Fibroblast of villous mesenchyme (primary cell): ENCODE data around the gene ZNF813. TPM values are rescaled to one million over a fixed set of nuclear protein-coding genes. Genes with fewer than 3 reads are reported as not detected.
"Not testable (repeated sequence)": the region's sequence is repeated elsewhere in the genome, so short reads cannot be mapped to it uniquely, and the experiment has no call there.

Source experiments
- DNase-seq: peaks from one replicate; pipeline ENCODE4 v3.0.0-alpha.2; 2010; ENCODE audit warnings: low read depth
- H3K4me3 ChIP-seq: 2 replicates; pipeline ENCODE4 v1.5.1; 2011; ENCODE audit warnings: low read depth, mild to moderate bottlenecking, low read length
- total RNA-seq: library from RNA; depleted of rRNA; stranded (reverse); fragments of >200 nt; gene quantifications from 2 replicates; pipeline ENCODE4 v1.2.3, GENCODE V29; 2012
- TF ChIP-seq, protein P1 (sequence below): IDR thresholded peaks from 2 replicates; pipeline ENCODE4 v1.5.1; 2012; ENCODE audit warnings: low read depth, mild to moderate bottlenecking, low read length; ENCODE audit not compliant: insufficient read depth

Gene ZNF813
- total RNA-seq, 1 donor, result 3.0 TPM

DNA sequence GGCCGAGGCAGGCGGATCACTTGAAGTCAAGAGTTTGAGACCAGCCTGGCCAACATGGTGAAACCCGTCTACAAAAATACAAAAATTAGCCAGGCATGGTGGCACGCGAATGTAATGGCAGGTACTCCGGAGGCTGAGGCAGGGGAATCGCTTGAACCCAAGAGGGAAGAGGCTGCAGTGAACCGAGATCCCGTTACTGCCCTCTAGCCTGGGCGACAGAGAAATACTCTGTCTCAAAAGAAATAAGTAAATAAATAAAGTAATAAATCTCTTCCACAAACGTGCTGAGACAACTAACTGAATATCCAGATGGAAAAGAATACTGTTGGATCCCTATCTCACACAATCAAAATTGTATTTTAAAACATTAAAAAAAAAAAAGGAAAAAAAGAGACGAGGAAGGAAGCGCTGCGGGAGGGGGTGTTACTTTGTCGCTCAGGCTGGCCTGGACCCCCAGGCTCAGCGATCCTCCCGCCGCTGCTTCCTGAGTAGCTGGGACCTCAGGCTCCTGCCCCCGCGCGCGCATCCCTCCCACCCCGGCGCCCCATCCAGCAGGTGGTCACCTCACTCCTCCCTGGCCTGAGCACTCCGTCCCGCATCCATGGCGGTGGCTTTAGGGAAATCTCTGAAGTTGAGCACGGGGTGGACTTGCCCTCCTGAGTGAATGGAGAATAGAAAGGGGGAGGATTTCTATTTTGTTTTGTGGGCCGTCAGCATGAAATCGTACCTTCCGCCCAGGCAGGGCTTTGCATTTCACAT, 628 bp upstream of the ZNF813 start:
- peak overlapping the region; percentile 89 for H3K4me3 ChIP-seq
- TF ChIP-seq, protein P1, sequence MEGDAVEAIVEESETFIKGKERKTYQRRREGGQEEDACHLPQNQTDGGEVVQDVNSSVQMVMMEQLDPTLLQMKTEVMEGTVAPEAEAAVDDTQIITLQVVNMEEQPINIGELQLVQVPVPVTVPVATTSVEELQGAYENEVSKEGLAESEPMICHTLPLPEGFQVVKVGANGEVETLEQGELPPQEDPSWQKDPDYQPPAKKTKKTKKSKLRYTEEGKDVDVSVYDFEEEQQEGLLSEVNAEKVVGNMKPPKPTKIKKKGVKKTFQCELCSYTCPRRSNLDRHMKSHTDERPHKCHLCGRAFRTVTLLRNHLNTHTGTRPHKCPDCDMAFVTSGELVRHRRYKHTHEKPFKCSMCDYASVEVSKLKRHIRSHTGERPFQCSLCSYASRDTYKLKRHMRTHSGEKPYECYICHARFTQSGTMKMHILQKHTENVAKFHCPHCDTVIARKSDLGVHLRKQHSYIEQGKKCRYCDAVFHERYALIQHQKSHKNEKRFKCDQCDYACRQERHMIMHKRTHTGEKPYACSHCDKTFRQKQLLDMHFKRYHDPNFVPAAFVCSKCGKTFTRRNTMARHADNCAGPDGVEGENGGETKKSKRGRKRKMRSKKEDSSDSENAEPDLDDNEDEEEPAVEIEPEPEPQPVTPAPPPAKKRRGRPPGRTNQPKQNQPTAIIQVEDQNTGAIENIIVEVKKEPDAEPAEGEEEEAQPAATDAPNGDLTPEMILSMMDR, result no peak
- no peak for DNase-seq

DNA sequence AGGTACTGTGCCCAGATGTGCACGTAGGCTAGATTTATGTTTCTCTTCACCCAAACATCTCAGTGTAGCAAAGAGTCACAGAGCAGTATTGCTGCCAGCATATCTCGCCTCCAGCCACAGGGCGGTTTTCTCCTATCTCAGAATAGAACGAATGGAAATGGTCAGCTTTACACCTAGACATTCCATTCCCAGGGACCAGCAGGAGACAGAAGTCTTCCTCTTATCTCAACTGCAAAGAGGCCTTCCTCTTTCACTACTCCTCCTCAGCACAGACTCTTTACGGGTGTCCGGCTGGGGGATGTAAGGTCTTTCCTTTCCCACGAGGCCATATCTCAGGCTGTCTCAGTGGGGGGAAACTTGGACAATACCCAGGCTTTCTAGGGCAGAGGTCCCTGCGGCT, 1.1 kb downstream of the ZNF813 start:
- DNase-seq, result not testable (repeated sequence)
- H3K4me3 ChIP-seq, result peak overlapping the region; percentile 89

DNA sequence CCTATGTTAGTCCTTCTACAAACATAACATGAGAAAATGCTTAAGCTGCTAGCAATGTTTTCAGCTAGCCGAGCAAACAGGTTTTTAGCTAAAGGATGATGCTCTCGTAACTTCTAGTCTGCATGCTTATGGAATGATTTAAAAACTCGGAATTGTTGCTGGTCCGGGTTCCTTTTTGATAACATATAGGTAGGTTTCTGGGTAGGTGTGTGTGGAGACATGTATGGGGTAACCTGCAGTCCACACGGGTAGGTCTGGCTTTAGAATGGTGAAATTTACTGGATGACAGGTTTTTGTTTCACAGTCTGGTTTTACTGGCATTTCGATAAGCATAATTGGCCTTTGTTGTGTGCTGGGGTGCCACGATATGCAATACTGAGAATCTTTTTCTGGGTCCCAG, 4.4 kb downstream of the ZNF813 start:
- TF ChIP-seq, protein P1, result no peak
- DNase-seq, result no peak
- H3K4me3 ChIP-seq, result no peak overlapping the region

DNA sequence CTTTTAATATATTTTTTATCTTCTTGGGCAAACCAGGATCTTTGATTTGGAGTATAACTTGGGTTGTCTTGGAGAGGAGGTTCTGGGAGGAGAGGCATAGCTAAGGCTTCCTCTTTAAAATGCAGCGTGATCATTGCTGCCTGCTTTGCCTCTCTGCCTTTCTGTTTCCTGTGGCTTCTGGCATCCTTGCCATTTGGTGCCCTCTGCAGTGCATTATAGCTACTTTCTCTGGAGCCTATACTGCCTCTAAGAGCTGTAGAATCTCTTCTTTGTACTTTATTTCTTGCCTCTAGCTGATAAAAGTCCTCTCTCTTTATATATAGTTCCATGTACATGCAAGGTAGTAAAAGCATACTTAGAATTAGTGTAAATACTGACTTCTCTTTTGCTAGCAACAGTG, 7.3 kb downstream of the ZNF813 start:
- H3K4me3 ChIP-seq, DNase-seq: not testable (repeated sequence)
- TF ChIP-seq, protein P1, result peak; percentile 5

DNA sequence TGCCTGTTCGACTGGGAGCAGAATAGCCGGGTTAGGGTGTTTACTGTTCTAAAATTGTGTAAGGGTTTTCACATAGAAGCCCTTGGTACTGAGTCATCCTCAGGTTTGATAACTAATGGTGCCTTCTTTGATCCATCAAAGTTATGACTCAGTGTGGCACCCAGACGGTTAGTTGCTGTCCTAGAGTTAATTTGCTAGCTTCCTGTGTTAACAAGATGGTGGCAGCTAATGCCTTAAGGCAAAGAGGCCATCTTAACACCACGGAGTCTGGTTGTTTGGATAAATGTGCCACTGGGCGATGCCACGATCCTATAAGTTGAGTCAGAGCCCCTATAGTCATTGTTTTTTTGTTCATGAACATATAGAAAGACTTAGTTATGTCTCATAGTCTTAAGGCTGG, 7.9 kb downstream of the ZNF813 start:
- DNase-seq, result peak; percentile 38
- H3K4me3 ChIP-seq, result not testable (repeated sequence)

DNA sequence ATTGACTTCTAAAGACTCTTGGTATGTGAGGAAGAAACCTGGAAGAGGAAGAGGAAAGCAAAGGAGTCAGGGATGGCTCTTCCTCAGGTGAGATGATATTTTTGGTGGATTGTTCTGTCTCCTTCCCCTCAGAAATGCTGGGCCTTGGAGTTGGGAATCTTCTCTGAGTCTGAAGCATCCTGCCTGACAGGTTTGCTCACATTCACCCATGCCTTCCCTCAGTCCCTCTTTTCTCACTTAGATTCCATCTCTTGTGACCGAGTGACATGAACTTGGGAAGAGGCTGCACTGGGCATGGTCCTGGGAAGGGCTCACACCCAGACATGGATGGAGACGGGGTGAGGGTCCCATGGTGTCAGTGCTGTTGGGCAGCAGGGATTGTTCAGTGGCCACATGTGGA, 16.2 kb downstream of the ZNF813 start:
- H3K4me3 ChIP-seq, DNase-seq: not testable (repeated sequence)

DNA sequence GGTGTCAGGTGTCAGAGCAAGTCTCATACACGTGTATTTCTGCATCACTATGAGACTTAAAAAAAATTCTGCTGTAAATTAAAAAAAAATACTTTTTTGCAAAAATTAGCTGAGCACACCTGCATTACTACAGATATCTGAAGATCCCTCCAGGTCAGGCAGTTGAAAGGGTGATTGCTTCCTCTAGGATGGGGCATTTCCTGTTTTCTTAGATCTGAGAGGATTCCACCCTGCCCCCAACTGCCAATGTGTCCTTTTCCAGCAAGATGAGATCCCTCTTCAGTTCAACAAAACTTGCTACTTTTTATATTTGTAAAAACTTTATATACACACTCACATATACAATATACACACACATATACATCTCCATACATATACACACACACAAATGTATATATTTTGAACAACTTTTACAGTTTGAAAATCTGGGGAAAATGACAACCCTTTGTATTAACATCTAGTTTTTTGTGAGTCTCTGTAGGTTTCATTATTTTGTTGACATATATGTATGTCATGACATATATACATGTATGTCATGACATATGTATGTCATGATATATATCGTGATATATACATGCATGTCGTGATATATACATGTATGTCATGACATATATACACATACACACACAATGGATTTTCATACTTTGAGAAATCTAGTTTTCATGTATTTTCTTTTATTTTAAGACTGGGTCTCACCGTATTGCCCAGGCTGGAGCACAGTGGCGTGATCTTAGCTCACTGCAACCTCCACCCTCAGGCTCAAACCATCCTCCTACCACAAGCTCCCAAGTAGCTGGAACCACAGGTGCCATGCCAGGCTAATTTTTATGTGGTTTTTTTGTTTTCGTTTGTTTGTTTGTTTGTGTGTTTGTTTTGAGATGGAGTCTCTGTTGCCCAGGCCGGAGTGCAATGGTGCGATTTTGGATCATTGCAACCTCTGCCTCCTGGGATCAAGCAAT, 17.8 kb downstream of the ZNF813 start:
- no peak overlapping the region for H3K4me3 ChIP-seq
- TF ChIP-seq, protein P1, result no peak
- DNase-seq, result no peak

DNA sequence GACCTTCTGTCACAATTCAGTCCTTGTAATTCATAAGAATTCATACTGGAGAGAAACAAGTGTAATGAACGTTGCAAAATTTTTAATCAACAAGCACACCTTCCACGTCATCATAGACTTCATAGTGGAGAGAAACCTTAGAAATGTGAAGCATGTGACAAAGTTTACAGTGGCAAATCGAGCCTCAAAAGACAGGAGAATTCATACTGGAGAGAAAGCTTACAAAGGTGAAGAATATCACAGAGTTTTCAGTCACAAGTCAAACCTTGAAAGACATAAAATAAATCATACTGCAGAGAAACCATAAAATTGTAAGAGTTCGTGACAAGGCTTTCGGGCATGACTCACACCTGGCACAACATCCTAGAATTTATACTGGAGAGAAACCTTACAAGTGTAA, 24.6 kb downstream of the ZNF813 start:
- no peak overlapping the region for H3K4me3 ChIP-seq
- DNase-seq, result no peak
- TF ChIP-seq, protein P1, result no peak

DNA sequence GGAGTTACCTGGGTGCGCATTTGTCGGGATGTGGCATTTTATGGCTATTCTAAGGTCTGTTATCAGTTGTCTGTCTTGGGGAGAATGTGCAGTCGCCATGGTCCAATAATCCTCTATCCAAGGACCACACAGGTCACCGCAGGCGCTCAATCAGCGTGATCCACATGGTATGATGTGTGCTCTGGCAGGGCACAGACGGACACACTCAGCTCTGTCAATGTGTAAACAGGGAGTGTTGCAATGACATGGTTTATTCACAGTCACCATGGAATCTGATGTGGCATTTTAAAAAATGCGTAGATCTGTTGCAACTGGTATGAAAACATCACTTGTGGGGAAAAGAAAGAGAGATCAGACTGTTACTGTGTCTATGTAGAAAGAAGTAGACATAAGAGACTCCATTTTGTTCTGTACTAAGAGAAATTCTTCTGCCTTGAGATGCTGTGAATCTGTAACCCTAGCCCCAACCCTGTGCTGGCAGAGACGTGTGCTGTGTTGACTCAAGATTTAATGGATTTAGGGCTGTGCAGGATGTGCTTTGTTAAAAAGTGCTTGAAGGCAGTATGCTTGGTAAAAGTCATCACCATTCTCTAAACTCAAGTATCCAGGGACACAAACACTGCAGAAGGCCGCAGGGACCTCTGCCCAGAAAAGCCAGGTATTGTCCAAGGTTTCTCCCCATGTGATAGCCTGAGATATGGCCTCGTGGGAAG, 29.9 kb downstream of the ZNF813 start:
- peak; percentile 68 for DNase-seq
- not testable (repeated sequence) for H3K4me3 ChIP-seq

DNA sequence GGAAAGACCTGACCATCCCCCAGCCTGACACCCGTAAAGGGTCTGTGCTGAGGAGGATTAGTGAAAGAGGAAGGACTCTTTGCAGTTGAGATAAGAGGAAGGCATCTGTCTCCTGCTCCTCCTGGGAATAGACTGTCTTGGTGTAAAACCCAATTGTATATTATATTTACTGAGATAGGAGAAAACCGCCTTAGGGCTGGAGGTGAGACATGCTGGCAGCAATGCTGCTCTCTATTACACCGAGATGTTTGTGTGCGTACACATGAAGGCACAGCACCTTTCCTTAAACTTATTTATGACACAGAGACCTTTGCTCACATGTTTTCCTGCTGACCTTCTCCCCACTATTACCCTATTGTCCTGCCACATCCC, 30.5 kb downstream of the ZNF813 start:
- DNase-seq, result peak; percentile 27

DNA sequence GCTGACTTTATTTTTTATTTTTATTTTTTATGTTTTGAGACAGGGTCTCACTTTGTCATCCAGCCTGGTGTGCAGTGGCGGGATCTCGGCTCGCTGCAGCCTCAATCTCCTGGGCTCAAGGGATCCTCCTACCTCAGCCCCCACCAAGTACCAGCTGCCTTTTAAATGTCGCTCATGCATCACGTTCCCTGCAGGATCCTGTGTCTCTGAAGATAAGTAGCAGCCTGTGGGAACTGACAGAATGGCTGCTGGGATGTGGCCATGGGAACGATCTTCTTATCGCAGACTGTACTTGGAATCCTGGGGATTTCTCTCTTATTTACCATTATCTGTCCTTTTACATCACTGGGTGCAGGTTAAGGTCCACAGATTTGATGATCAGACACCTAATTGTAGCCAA, 35.6 kb downstream of the ZNF813 start:
- not testable (repeated sequence) for DNase-seq, H3K4me3 ChIP-seq

More for the DNA sequence above, 30.5 kb downstream of the ZNF813 start:
- H3K4me3 ChIP-seq, result not testable (repeated sequence)
